ENCODE data around the gene SH3BP5. TPM values are rescaled to one million over a fixed set of nuclear protein-coding genes. Genes with fewer than 3 reads are reported as not detected.

The SH3BP5 gene
- total and polyA plus RNA-seq, 2 donors (not counting 1 experiment from before 2014, with no cell fraction given): 76.6 to 92.3 TPM

DNA sequence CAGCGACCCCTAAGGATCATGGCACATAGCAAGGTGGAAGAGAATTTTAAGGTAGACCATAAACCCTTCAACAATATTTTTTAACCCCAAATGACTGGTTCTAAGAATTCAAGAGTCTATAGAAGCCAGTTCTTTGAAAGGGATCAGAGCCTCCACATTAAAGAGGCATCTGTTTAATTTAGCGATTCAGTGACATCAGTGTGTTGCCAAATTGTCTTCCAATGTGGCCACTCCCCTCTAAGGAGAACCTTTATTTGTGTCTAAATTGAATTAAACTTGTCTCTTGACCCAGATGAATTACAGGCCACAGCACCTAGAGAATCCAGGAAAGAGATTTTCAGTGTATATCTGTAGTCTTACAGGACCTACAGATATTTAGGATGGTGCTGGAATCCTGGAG lies 6.6 kb upstream of the SH3BP5 start:
- Histone ChIP-seq H4K20me1 (ENCODE audit: control insufficient read depth, insufficient read depth, low read length, poor library complexity, severe bottlenecking) (no peaks in the 10 kb centered on the region), H2AFZ (ENCODE audit: insufficient read depth, low read depth, low read length, poor library complexity, severe bottlenecking) (peak overlapping the region; percentile 37), H3K4me3 (ENCODE audit: control extremely low read depth in 1 of 5, extremely low read depth in 1 of 5, insufficient read depth in 1 of 5, low read depth in 2 of 5, low read length in 4 of 5) (peak overlapping the region in 1 of 5 experiments; percentile 27), H3K9me3 (ENCODE audit: control extremely low read depth in 1 of 3, control insufficient read depth in 2 of 3, insufficient read depth in 1 of 3, low read length in 2 of 3) (peaks cover 0 to 7% (median 0%) of the 10 kb centered on the region in 3 donors), H3K27me3 (replicated peaks in 1 of 4; ENCODE audit: control extremely low read depth in 1 of 4, control insufficient read depth in 3 of 4, insufficient read depth in 4 of 4, low read length in 3 of 4) (no peaks in the 10 kb centered on the region), H3K9ac (ENCODE audit: low read length) (no peak overlapping the region), H3K4me2 (replicated peaks; ENCODE audit: low read depth, low read length, poor library complexity, severe bottlenecking) (peak overlapping the region; percentile 52), H3K4me1 (ENCODE audit: control insufficient read depth in 2 of 2, insufficient read depth in 2 of 2, low read length in 2 of 2) (peaks cover 51 to 57% of the 10 kb centered on the region in 2 donors), H3K27ac (ENCODE audit: low read length in 2 of 2) (peak overlapping the region in 1 of 2 donors; percentile 18), H3K36me3 (replicated peaks in 1 of 2; ENCODE audit: control extremely low read depth in 1 of 2, control insufficient read depth in 1 of 2, extremely low read depth in 1 of 2, insufficient read depth in 2 of 2, low read length in 1 of 2) (no peaks in the 10 kb centered on the region), H3K79me2 (ENCODE audit: control insufficient read depth, insufficient read depth, low read length) (peaks cover 26% of the 10 kb centered on the region)
- no peaks in the 10 kb centered on the region for H3K27me3 Mint-ChIP-seq
- peak overlapping the region; percentile 42 for H3K27ac Mint-ChIP-seq
- peaks cover 53% of the 10 kb centered on the region for H3K4me1 Mint-ChIP-seq
- no CpG with 5 or more reads among the region's 2 CpGs for WGBS (ENCODE audit: insufficient coverage)
- TF ChIP-seq EZH2 (IDR thresholded peaks at IDR 0.05; ENCODE audit: borderline replicate concordance, insufficient read depth, low read depth, low read length, poor library complexity, severe bottlenecking): no peak
- TF ChIP-seq, protein P1, sequence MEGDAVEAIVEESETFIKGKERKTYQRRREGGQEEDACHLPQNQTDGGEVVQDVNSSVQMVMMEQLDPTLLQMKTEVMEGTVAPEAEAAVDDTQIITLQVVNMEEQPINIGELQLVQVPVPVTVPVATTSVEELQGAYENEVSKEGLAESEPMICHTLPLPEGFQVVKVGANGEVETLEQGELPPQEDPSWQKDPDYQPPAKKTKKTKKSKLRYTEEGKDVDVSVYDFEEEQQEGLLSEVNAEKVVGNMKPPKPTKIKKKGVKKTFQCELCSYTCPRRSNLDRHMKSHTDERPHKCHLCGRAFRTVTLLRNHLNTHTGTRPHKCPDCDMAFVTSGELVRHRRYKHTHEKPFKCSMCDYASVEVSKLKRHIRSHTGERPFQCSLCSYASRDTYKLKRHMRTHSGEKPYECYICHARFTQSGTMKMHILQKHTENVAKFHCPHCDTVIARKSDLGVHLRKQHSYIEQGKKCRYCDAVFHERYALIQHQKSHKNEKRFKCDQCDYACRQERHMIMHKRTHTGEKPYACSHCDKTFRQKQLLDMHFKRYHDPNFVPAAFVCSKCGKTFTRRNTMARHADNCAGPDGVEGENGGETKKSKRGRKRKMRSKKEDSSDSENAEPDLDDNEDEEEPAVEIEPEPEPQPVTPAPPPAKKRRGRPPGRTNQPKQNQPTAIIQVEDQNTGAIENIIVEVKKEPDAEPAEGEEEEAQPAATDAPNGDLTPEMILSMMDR (IDR thresholded peaks at IDR 0.05): no peak
- no peak for DNase-seq
- ChIA-PET CTCF (no interaction called here), POLR2A (no interaction called here)
- ATAC-seq (ENCODE audit: low read depth): no peak
- intact Hi-C loops (cut with micrococcal nuclease): no loop called here
- H3K4me3 Mint-ChIP-seq: peak overlapping the region; percentile 29
- H3K9me3 Mint-ChIP-seq (ENCODE audit: insufficient read depth): peaks cover 6% of the 10 kb centered on the region

DNA sequence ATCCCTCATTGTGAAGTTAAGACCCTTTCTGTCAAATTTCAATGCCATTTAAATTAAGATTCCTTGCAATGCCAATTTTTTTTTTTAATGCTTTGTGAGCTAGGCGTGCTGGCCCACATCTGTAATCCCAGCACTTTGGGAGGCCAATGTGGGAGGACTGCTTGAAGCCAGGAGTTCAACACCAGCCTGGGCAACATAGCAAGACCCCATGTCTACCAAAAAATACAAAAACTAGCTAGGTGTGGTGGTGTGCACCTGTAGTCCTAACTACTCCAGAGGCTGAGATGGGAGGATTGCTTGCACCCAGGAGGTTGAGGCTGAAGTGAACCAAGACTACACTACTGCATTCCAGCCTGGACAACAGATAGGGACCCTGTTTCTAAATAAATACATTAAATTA lies 5.6 kb upstream of the SH3BP5 start:
- H3K4me1 ChIP-seq (ENCODE audit: control insufficient read depth in 2 of 2, insufficient read depth in 2 of 2, low read length in 2 of 2): peaks cover 51 to 57% of the 10 kb centered on the region in 2 donors
- ATAC-seq (ENCODE audit: low read depth): no peak

More for the DNA sequence above, 5.6 kb upstream of the SH3BP5 start:
- Histone ChIP-seq H2AFZ (ENCODE audit: insufficient read depth, low read depth, low read length, poor library complexity, severe bottlenecking) (no peak overlapping the region), H3K9me3 (ENCODE audit: control extremely low read depth in 1 of 3, control insufficient read depth in 2 of 3, insufficient read depth in 1 of 3, low read length in 2 of 3) (peaks cover 0 to 1% (median 0%) of the 10 kb centered on the region in 3 donors), H3K4me2 (replicated peaks; ENCODE audit: low read depth, low read length, poor library complexity, severe bottlenecking) (no peak overlapping the region), H3K4me3 (ENCODE audit: control extremely low read depth in 1 of 5, extremely low read depth in 1 of 5, insufficient read depth in 1 of 5, low read depth in 2 of 5, low read length in 4 of 5) (no peak overlapping the region), H3K36me3 (replicated peaks in 1 of 2; ENCODE audit: control extremely low read depth in 1 of 2, control insufficient read depth in 1 of 2, extremely low read depth in 1 of 2, insufficient read depth in 2 of 2, low read length in 1 of 2) (no peaks in the 10 kb centered on the region), H3K27me3 (replicated peaks in 1 of 4; ENCODE audit: control extremely low read depth in 1 of 4, control insufficient read depth in 3 of 4, insufficient read depth in 4 of 4, low read length in 3 of 4) (no peaks in the 10 kb centered on the region), H3K9ac (ENCODE audit: low read length) (no peak overlapping the region), H4K20me1 (ENCODE audit: control insufficient read depth, insufficient read depth, low read length, poor library complexity, severe bottlenecking) (no peaks in the 10 kb centered on the region), H3K79me2 (ENCODE audit: control insufficient read depth, insufficient read depth, low read length) (peaks cover 36% of the 10 kb centered on the region), H3K27ac (ENCODE audit: low read length in 2 of 2) (no peak overlapping the region)
- intact Hi-C loops (cut with micrococcal nuclease): no loop called here
- ChIA-PET POLR2A (interaction anchor here (0.6 to 0.7 kb wide), 2 partner anchors 8 to 42 kb away, joined by 3 to 4 read pairs; no protein-coding TSS in a partner anchor), CTCF (interaction anchor here (0.7 kb wide), 1 partner anchor 87 kb away, joined by 7 read pairs; no protein-coding TSS in a partner anchor)
- no CpG with 5 or more reads among the region's 1 CpG for WGBS (ENCODE audit: insufficient coverage)
- no peaks in the 10 kb centered on the region for H3K9me3 Mint-ChIP-seq (ENCODE audit: insufficient read depth)
- DNase-seq: no peak
- H3K27ac Mint-ChIP-seq: no peak overlapping the region
- peaks cover 53% of the 10 kb centered on the region for H3K4me1 Mint-ChIP-seq
- TF ChIP-seq, protein P1 (IDR thresholded peaks at IDR 0.05): no peak
- TF ChIP-seq EZH2 (IDR thresholded peaks at IDR 0.05; ENCODE audit: borderline replicate concordance, insufficient read depth, low read depth, low read length, poor library complexity, severe bottlenecking): no peak
- H3K4me3 Mint-ChIP-seq: no peak overlapping the region
- no peaks in the 10 kb centered on the region for H3K27me3 Mint-ChIP-seq

Data from B cell (primary cell).